KMS-11 (cell line): ENCODE results near the gene ARRDC4.

Source experiments
- H2AFZ ChIP-seq: fragments of 200-600 bp; sonication (generic); 2 replicates; pipeline ENCODE4 v1.6.1; 2016; ENCODE audit warnings: antibody characterized with exemption, mixed run types, low read depth
- H3K27ac ChIP-seq: fragments of 200-600 bp; sonication (generic); 2 replicates; pipeline ENCODE4 v1.6.1; 2016; ENCODE audit warnings: mild to moderate bottlenecking, mixed run types
- H3K27me3 ChIP-seq: fragments of 200-600 bp; sonication (generic); 2 replicates; pipeline ENCODE4 v1.6.1; 2017; ENCODE audit warnings: mild to moderate bottlenecking, low read depth, mixed run types, moderate library complexity; ENCODE audit not compliant: insufficient read depth
- H3K36me3 ChIP-seq: fragments of 200-600 bp; sonication (generic); 2 replicates; pipeline ENCODE4 v1.6.1; 2017; ENCODE audit warnings: mild to moderate bottlenecking, mixed run types; ENCODE audit not compliant: insufficient read depth
- H3K4me1 ChIP-seq: fragments of 200-600 bp; sonication (generic); 2 replicates; pipeline ENCODE4 v1.6.1; 2016; ENCODE audit warnings: mild to moderate bottlenecking, low read depth, mixed run types; ENCODE audit not compliant: poor library complexity, severe bottlenecking
- H3K4me2 ChIP-seq: fragments of 200-600 bp; sonication (generic); 2 replicates; pipeline ENCODE4 v1.7.0; 2016; ENCODE audit warnings: mild to moderate bottlenecking, mixed run types
- H3K4me3 ChIP-seq: fragments of 200-600 bp; sonication (generic); IDR thresholded peaks from 2 replicates; pipeline ENCODE4 v1.6.1; 2017; ENCODE audit warnings: low read depth, low read length, mixed read lengths; ENCODE audit not compliant: insufficient read depth
- H3K79me2 ChIP-seq: fragments of 200-600 bp; sonication (generic); 2 replicates; pipeline ENCODE4 v1.6.1; 2016; ENCODE audit warnings: low read depth, mixed run types; ENCODE audit not compliant: insufficient read depth
- H3K9ac ChIP-seq: fragments of 200-600 bp; sonication (generic); 2 replicates; pipeline ENCODE4 v1.6.1; 2016; ENCODE audit warnings: mild to moderate bottlenecking, mixed run types
- H4K20me1 ChIP-seq: fragments of 200-600 bp; sonication (generic); 2 replicates; pipeline ENCODE4 v1.6.1; 2016; ENCODE audit warnings: mild to moderate bottlenecking, mixed run types; ENCODE audit not compliant: insufficient read depth
- CTCF ChIP-seq: fragments of 200-600 bp; sonication (generic); conservative IDR thresholded peaks from 2 replicates; pipeline ENCODE4 v1.6.1; 2017; ENCODE audit warnings: low read depth, mild to moderate bottlenecking, antibody characterized with exemption, low read length, moderate library complexity, mixed read lengths

Gene ARRDC4

DNA sequence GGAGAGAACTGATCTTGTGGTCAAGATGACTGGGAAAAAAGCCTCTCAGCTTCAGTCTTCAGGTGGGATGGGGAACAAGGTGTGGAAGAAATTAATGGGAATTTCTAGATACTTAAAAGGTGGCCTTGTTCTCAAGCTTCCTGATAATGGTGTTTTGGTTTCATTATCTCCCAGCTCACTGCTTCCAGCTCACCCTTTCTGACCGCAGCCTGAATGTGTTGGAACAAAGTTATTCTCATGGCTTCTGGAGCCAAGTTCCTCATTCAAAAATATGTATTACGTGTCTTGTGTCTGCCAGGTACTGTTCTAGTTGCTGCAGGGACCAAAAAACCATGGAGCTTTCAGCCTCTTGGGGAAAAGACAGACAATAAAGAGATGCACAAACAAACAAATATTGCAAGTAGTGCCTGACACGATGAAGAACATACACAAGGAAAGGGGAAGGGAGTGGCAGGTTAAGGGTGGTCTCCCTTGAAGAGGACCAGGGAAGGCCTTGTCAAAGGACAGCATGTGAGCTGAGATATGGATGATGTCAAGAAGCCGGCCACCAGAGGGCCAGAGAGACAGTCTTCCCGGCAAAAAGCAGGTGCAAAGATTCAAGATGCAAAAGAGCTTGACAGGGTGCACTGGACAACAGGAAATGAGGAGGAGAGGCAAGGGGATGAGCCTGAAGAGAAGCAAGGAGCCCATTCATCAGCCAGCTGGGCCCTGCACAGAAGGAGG is 35.5 kb downstream of the ARRDC4 start:
- no peaks in the 10 kb centered on the region for H4K20me1 ChIP-seq
- H3K36me3 ChIP-seq = no peaks in the 10 kb centered on the region
- H3K4me2 ChIP-seq = no peak overlapping the region
- H3K9ac ChIP-seq = no peak overlapping the region
- H3K4me3 ChIP-seq = no peak overlapping the region
- H3K79me2 ChIP-seq = no peaks in the 10 kb centered on the region
- no peaks in the 10 kb centered on the region for H3K4me1 ChIP-seq
- no peak overlapping the region for H3K27ac ChIP-seq
- peak overlapping the region; percentile 14; the same call in 1 of the 2 replicates for H2AFZ ChIP-seq
- peak; percentile 37; the same call in 1 of the 2 replicates for TF ChIP-seq CTCF
- no peaks in the 10 kb centered on the region for H3K27me3 ChIP-seq

DNA sequence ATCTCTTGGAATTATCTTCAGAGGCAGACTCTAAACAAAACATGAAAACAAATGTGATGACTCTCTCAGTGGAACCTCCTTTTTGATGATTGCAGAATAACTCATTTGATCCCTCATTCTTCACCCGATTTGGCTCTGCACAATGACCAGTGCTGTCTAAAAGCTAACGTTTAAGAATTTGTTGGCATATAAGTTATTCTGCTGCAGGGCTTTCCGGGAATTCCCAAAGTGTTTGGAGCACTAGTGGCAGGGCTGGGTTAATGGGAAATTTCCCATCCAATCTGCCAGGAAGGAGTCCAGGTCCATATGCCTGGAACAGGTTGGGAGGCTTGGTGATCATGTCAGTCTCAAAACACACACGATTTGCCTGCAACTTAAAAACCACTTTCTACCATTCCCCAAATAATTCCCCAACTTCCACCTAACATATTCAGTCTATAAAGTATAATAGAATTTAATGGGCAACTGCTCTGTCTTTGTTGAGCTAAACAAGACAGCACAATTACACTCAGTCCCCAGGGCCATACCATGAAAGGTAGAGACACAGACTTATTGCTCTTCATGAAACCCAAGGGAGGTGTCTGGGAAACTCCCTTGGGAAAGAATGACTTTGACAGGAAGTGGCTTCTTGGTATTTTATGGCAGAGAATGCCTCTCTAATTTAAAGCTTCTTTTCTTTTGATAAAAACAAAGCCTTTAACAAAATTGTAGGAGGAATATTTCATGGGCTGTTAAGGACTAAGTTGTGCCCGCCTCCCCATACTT is 38.0 kb downstream of the ARRDC4 start:
- Histone ChIP-seq H3K27ac (no peak overlapping the region), H3K79me2 (no peaks in the 10 kb centered on the region), H3K4me1 (no peaks in the 10 kb centered on the region)

DNA sequence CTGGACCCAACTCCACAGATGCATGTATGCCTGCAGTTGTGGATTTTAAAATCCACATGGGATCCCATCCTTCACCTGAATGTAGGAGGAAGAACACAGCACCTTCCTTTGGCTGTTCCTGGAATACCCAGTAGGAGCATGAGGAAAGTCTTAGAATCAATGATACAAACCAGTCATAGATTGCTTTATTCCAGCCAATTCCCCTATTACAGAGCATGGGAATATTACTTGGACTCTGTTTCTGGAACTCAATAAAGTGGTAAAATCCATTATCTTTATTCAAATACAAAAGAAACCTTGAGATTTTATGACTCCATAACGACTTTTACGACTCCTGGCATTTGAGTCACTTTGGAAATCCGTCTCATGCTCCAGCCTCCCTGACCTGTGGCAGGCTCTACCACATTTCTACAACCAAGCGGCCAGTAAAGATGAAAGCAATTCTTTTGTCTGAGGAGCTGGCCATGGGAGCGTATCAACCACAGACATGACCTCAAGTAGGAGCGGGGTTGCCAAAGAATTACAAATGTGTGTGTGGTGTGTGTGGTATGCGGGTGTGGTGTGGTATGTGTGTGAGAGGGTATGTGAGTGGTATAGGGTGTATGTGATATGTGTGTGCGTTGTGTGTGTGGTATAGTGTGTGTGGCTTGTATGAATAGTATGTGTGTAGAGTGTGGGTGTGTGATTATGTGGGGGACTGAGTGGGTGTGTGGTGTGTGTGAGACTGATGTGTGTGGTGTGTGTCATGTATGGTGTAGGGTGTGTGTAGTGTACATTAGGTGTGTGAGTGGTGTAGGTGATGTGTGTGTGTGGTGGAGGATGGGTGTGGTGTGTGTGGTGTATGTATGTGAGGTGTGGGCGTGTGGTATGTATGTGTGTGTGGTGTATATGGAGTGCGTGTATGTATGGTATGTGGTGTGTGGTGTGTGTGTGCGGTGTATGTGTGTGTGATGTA is 40.0 kb downstream of the ARRDC4 start:
- Histone ChIP-seq H3K4me1 (no peaks in the 10 kb centered on the region), H3K4me3 (no peak overlapping the region), H3K27me3 (no peaks in the 10 kb centered on the region), H4K20me1 (no peaks in the 10 kb centered on the region), H3K36me3 (no peaks in the 10 kb centered on the region), H3K27ac (no peak overlapping the region), H3K9ac (no peak overlapping the region), H3K79me2 (no peaks in the 10 kb centered on the region), H2AFZ (no peak overlapping the region), H3K4me2 (no peak overlapping the region)
- no peak for TF ChIP-seq CTCF

More for the DNA sequence above, 38.0 kb downstream of the ARRDC4 start:
- Histone ChIP-seq H3K4me3 (no peak overlapping the region), H3K9ac (no peak overlapping the region), H4K20me1 (no peaks in the 10 kb centered on the region), H2AFZ (no peak overlapping the region), H3K36me3 (no peaks in the 10 kb centered on the region), H3K4me2 (no peak overlapping the region), H3K27me3 (no peaks in the 10 kb centered on the region)
- no peak for TF ChIP-seq CTCF

DNA sequence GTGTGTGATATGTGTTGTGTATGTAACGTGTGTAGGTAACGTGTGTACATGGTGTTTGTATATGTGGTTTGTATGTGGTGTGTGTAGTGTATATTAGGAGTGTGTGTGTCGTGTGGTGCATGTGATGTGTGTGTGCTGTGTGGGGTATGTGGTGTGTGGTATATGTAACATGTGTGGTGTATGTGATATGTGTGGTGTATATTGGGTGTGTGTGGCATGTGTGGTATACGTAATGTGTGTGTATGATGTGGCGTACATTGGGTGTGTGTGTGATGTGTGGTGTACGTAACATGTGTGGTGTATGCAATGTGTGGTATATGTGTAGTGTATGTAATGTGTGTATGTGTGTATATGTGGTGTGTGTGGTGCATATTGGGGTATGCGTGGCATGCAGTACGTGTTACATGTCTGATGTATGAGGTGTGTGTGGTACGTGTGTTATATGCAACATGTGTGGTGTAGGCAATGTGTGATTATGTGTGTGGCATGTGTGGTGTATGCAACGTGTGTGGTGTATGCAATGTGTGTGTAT is 41.2 kb downstream of the ARRDC4 start:
- Histone ChIP-seq H3K79me2 (no peaks in the 10 kb centered on the region), H3K36me3 (no peaks in the 10 kb centered on the region), H4K20me1 (no peaks in the 10 kb centered on the region), H3K4me2 (no peak overlapping the region), H3K27ac (no peak overlapping the region), H3K9ac (no peak overlapping the region), H3K4me1 (no peaks in the 10 kb centered on the region), H3K27me3 (no peaks in the 10 kb centered on the region), H3K4me3 (no peak overlapping the region), H2AFZ (no peak overlapping the region)
- no peak for TF ChIP-seq CTCF
